ENCODE results near the gene C21orf58. TPM values are rescaled to one million over a fixed set of nuclear protein-coding genes. Genes with fewer than 3 reads are reported as not detected.
"Not testable (repeated sequence)": the region's sequence is repeated elsewhere in the genome, so short reads cannot be mapped to it uniquely, and the experiment has no call there.

The C21orf58 gene
- total RNA-seq, 2 experiments from 2014 or later = 25.8 to 28.1 TPM

DNA sequence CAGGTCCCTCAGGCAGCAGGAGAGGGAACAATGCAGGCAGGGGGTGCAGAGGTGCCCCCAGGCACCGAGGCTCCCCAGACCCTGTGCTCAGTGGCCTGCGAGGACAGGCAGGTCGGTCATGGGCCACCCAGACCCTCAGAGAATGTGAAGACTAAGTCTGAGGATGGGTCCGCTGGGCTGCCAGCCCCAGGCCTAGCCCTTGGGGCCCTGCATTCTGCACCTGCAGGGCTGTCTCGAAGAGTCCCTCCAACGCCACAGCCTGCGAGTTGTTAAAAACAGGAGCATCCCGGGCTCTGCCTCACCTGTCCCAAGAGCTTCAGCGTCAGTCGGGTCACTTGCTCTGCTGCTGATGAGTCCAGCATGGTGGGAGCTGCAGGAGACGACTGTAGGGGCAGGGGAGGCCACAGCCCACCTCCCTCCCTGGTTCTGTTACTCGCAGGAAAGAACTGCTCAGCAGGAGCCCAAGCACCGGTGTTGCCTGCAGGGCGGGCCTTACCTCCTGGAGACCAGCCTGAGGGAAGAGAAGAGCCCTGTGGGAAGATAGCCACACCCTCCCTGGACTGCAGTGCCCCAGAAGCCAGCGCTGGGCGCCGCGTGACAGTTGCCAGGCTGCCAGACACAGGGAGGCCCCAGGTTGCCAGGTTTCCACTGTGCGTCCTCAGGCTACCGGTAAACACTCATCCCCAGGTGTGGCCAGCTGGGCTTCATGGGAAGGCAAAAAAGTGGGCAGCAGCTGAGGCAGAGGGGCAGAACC, 5.8 kb downstream of the C21orf58 start:
- Mint-ChIP-seq H3K4me1 (ENCODE audit: low read depth) (peaks cover 18% of the 10 kb centered on the region), H3K36me3 (peaks cover 29% of the 10 kb centered on the region), H3K9me3 (no peaks in the 10 kb centered on the region), H3K27ac (no peak overlapping the region), H3K4me3 (no peak overlapping the region), H3K27me3 (no peaks in the 10 kb centered on the region)
- no peak for DNase-seq
- intact Hi-C loops (cut with micrococcal nuclease) = no loop called here
- POLR2A ChIA-PET = no interaction called here
- CTCF ChIA-PET = no interaction called here

DNA sequence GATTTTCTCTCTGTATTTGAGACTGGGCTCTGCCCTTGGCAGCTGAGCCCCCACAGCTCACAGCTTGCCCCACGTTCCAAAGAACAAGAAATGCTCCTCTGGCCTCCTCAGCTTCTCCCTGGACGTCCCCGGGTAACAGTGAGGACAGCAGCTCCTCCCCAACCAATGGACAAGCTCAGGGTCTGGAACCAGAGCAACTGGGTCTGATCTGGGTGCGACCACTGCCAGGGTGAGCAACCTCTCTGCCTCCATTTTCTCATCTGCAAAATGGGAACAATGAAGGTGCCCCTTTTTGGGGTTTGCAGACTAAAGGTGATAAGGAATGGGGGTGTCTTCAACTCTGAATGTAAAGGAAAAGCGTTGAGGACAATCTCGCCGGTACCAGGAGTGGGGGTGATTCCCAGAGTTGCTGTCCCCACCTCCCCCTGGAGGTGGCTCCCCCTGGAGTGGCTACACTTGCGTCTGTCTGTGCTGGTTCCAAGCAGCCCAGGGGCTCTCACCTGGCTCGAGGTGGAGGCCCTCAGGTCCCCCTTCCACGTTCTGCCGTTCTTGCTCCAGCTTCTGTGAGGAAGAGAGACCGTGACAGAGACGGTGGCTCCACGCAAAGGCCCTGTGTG, 6.9 kb downstream of the C21orf58 start:
- peaks cover 14% of the 10 kb centered on the region for H3K4me1 Mint-ChIP-seq (ENCODE audit: low read depth)
- peaks cover 22% of the 10 kb centered on the region for H3K36me3 Mint-ChIP-seq
- H3K4me3 Mint-ChIP-seq = no peak overlapping the region
- POLR2A ChIA-PET = no interaction called here
- H3K27me3 Mint-ChIP-seq = no peaks in the 10 kb centered on the region
- H3K9me3 Mint-ChIP-seq = no peaks in the 10 kb centered on the region
- no peak overlapping the region for H3K27ac Mint-ChIP-seq
- CTCF ChIA-PET = no interaction called here
- intact Hi-C loops (cut with micrococcal nuclease) = no loop called here
- no peak for DNase-seq

GRCh38 chr21:46314441-46315020, 9.1 kb downstream of the C21orf58 start:
- no peaks in the 10 kb centered on the region for H3K4me1 Mint-ChIP-seq (ENCODE audit: low read depth)
- no peak overlapping the region for H3K4me3 Mint-ChIP-seq
- ChIA-PET CTCF (interaction anchor here (0.6 kb wide), 2 partner anchors 9 to 183 kb away, joined by 3 to 4 read pairs; no protein-coding TSS in a partner anchor), POLR2A (no interaction called here)
- intact Hi-C loops (cut with micrococcal nuclease) = no loop called here
- H3K27ac Mint-ChIP-seq = no peak overlapping the region
- peaks cover 15% of the 10 kb centered on the region for H3K36me3 Mint-ChIP-seq
- no peak for DNase-seq
- no peaks in the 10 kb centered on the region for H3K9me3 Mint-ChIP-seq
- H3K27me3 Mint-ChIP-seq = no peaks in the 10 kb centered on the region

DNA sequence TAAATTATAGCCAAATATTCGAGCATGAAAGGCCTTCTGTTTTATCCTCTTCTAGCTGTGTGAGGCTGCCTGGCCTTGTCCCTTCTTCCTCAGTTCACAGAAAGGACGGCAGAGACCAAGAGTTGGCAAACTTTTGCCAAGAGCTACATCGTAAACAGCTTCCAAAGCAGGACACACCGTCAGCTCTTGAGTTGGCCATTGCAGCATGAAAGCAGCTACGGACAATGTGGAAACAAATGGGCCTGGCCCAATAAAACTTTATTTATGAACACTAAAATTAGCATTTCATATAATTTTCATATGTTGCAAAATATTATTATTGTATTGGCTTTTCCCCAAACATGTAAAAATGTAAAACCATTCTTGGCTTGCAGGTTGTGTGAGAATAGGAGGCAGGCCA, 10.7 kb downstream of the C21orf58 start:
- ChIA-PET POLR2A (no interaction called here), CTCF (no interaction called here)
- H3K9me3 Mint-ChIP-seq = no peaks in the 10 kb centered on the region
- no peak overlapping the region for H3K27ac Mint-ChIP-seq
- no peak overlapping the region for H3K4me3 Mint-ChIP-seq
- intact Hi-C loops (cut with micrococcal nuclease) = no loop called here
- no peak for DNase-seq
- no peaks in the 10 kb centered on the region for H3K4me1 Mint-ChIP-seq (ENCODE audit: low read depth)
- no peaks in the 10 kb centered on the region for H3K27me3 Mint-ChIP-seq
- peaks cover 19% of the 10 kb centered on the region for H3K36me3 Mint-ChIP-seq

DNA sequence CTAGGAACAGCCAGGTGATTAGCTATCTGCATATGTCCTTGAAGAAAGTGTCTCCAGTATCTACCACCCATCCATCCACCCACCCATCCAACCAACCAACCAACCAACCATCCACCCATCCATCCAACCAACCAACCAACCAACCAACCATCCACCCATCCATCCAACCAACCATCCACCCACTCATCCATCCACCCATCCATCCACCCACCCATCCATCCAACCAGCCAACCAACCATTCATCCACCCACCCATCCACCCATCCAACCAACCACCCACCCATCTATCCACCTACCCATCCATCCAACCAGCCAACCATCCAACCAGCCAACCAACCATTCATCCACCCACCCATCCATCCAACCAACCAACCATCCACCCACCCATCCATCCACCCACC, 12.1 kb downstream of the C21orf58 start:
- no peak for DNase-seq
- no peaks in the 10 kb centered on the region for H3K27me3 Mint-ChIP-seq
- peaks cover 26% of the 10 kb centered on the region for H3K36me3 Mint-ChIP-seq
- H3K4me1 Mint-ChIP-seq (ENCODE audit: low read depth) = no peaks in the 10 kb centered on the region
- ChIA-PET POLR2A (no interaction called here), CTCF (no interaction called here)
- H3K9me3 Mint-ChIP-seq = no peaks in the 10 kb centered on the region
- intact Hi-C loops (cut with micrococcal nuclease) = no loop called here
- H3K27ac Mint-ChIP-seq = no peak overlapping the region
- H3K4me3 Mint-ChIP-seq = no peak overlapping the region

DNA sequence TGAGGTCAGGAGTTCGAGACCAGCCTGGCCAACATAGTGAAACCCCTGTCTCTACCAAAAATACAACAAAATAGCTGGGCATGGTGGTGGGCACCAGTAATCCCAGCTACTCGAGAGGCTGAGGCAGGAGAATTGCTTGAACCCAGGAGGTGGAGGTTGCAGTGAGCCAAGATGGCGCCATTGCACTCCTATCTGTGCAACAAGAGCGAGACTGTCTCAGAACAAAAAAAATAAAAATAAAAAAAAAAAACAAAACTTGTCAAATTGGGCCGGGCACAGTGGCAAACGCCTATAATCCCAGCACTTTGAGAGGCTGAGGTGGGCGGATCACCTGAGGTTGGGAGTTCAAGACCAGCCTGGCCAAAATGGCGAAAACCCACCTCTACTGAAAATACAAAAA, 13.4 kb downstream of the C21orf58 start:
- H3K36me3 Mint-ChIP-seq = peaks cover 26% of the 10 kb centered on the region
- CTCF ChIA-PET, H3K27me3 Mint-ChIP-seq: not testable (repeated sequence)

GRCh38 chr21:46308431-46308830, 15.2 kb downstream of the C21orf58 start:
- H3K27ac Mint-ChIP-seq = no peak overlapping the region
- H3K36me3 Mint-ChIP-seq = peaks cover 30% of the 10 kb centered on the region
- POLR2A ChIA-PET = no interaction called here
- no peaks in the 10 kb centered on the region for H3K27me3 Mint-ChIP-seq
- DNase-seq = no peak
- no peaks in the 10 kb centered on the region for H3K4me1 Mint-ChIP-seq (ENCODE audit: low read depth)
- CTCF ChIA-PET = no interaction called here
- intact Hi-C loops (cut with micrococcal nuclease) = no loop called here
- H3K9me3 Mint-ChIP-seq = no peaks in the 10 kb centered on the region
- H3K4me3 Mint-ChIP-seq = no peak overlapping the region

More for the DNA sequence above, 13.4 kb downstream of the C21orf58 start:
- POLR2A ChIA-PET; H3K4me3 Mint-ChIP-seq; H3K27ac Mint-ChIP-seq; intact Hi-C loops (cut with micrococcal nuclease); H3K4me1 Mint-ChIP-seq (ENCODE audit: low read depth); H3K9me3 Mint-ChIP-seq; DNase-seq: not testable (repeated sequence)

DNA sequence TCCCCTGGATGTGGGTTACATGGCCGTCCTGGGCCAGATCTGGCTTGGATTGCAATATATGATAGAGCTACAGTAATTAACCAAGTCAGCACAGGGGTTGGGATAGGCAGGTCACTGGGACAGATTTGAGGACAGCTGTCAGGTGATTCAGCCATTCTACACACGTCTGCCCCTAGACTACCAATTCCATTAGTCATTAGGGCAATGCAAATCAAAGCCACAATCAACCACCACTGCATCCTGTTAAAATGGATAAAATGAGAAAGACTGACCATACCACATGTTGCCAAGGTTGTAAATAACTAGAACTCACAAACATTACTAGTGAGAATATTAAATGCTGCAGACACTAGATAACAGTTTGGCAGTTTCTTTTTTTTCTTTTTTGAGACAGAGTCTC, 16.0 kb downstream of the C21orf58 start:
- no peak overlapping the region for H3K27ac Mint-ChIP-seq
- no peaks in the 10 kb centered on the region for H3K9me3 Mint-ChIP-seq
- no peak overlapping the region for H3K4me3 Mint-ChIP-seq
- POLR2A ChIA-PET = no interaction called here
- intact Hi-C loops (cut with micrococcal nuclease) = no loop called here
- H3K4me1 Mint-ChIP-seq (ENCODE audit: low read depth) = no peaks in the 10 kb centered on the region
- no peaks in the 10 kb centered on the region for H3K27me3 Mint-ChIP-seq
- peaks cover 26% of the 10 kb centered on the region for H3K36me3 Mint-ChIP-seq
- CTCF ChIA-PET = no interaction called here
- DNase-seq = no peak

DNA sequence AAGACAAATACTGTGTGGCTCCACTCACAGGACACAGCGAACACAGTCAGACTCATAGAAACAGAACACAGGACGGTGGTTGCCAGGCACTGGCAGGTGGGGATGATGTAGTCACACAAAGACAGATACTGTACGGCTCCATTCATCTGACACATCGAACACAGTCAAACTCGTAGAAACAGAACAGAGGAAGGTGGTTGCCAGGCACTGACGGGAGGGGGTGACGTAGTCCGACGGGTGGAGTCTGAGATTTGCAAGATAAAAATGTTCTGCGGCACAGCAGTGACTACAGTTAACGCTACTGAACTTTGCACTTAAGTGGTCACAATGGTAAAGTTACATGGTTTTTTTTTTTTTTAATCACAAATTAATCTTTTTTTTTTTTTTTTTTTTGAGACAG, 18.7 kb downstream of the C21orf58 start:
- intact Hi-C loops (cut with micrococcal nuclease) = no loop called here
- H3K4me1 Mint-ChIP-seq (ENCODE audit: low read depth) = no peaks in the 10 kb centered on the region
- POLR2A ChIA-PET = no interaction called here
- CTCF ChIA-PET = no interaction called here
- no peaks in the 10 kb centered on the region for H3K9me3 Mint-ChIP-seq
- no peaks in the 10 kb centered on the region for H3K27me3 Mint-ChIP-seq
- no peak overlapping the region for H3K4me3 Mint-ChIP-seq
- H3K27ac Mint-ChIP-seq = no peak overlapping the region
- H3K36me3 Mint-ChIP-seq = peaks cover 22% of the 10 kb centered on the region
- peak; percentile 20 for DNase-seq

DNA sequence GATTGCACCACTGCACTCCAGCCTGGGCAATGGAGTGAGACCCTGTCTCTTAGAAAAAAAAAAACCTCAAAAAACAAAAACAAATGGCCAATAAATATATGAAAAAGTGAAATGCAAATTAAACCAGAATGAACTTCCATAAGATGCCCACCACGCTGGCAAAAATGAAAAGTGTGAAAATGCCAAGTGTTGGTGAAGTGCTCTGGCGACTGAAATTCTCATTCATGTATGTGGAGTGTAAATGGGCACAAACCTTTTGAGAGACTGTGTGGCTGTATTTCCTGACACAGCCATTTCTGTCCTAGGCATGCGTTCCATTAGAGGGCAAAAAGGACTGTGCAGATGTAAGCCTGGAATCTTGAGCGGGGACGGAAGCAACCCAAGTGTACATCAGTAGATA, 19.2 kb downstream of the C21orf58 start:
- Mint-ChIP-seq H3K36me3 (peaks cover 27% of the 10 kb centered on the region), H3K4me3 (no peak overlapping the region)
- intact Hi-C loops (cut with micrococcal nuclease) = no loop called here

GRCh38 chr21:46301759-46302158, 21.9 kb downstream of the C21orf58 start:
- Mint-ChIP-seq H3K9me3 (no peaks in the 10 kb centered on the region), H3K36me3 (peaks cover 24% of the 10 kb centered on the region), H3K27ac (no peak overlapping the region), H3K4me1 (ENCODE audit: low read depth) (peaks cover 4% of the 10 kb centered on the region), H3K27me3 (peaks cover 2% of the 10 kb centered on the region), H3K4me3 (no peak overlapping the region)
- CTCF ChIA-PET = no interaction called here
- POLR2A ChIA-PET = no interaction called here
- intact Hi-C loops (cut with micrococcal nuclease) = no loop called here
- DNase-seq = no peak

More for the DNA sequence above, 19.2 kb downstream of the C21orf58 start:
- Mint-ChIP-seq H3K4me1 (ENCODE audit: low read depth) (no peaks in the 10 kb centered on the region), H3K9me3 (no peaks in the 10 kb centered on the region), H3K27me3 (no peaks in the 10 kb centered on the region), H3K27ac (no peak overlapping the region)
- no peak for DNase-seq
- ChIA-PET POLR2A (no interaction called here), CTCF (no interaction called here)

- H3K4me3 Mint-ChIP-seq = no peak overlapping the region
- H3K4me1 Mint-ChIP-seq (ENCODE audit: low read depth) = peaks cover 11% of the 10 kb centered on the region
- H3K27ac Mint-ChIP-seq = no peak overlapping the region
- ChIA-PET POLR2A (no interaction called here), CTCF (no interaction called here)
- peaks cover 17% of the 10 kb centered on the region for H3K36me3 Mint-ChIP-seq
- DNase-seq = no peak
- peaks cover 2% of the 10 kb centered on the region for H3K27me3 Mint-ChIP-seq
- intact Hi-C loops (cut with micrococcal nuclease) = no loop called here
- no peaks in the 10 kb centered on the region for H3K9me3 Mint-ChIP-seq
Observed at GRCh38 chr21:46299167-46299566, 24.5 kb downstream of the C21orf58 start.
